HepG2 (cell line): ENCODE results near the gene THADA.

Experiments
- ARID5B ChIP-seq: IDR thresholded peaks from 2 replicates; pipeline ENCODE4 v1.4.0; 2020; ENCODE audit warnings: mild to moderate bottlenecking, missing genetic modification reagents
- ATF3 ChIP-seq: sonication (generic); formaldehyde crosslinking; IDR thresholded peaks from 2 replicates; pipeline ENCODE4 v1.4.0; 2020; ENCODE audit warnings: missing genetic modification reagents
- CHD2 ChIP-seq: IDR thresholded peaks from 2 replicates; pipeline ENCODE4 v1.6.1; 2011; ENCODE audit warnings: low read depth, low read length, improper control_type of control experiment
- GMEB2 ChIP-seq: IDR thresholded peaks from 2 replicates; pipeline ENCODE4 v1.6.1; 2016; ENCODE audit warnings: missing biosample characterization, missing genetic modification reagents, low read depth
- MXI1 ChIP-seq: IDR thresholded peaks from 3 replicates; pipeline ENCODE4 v1.6.1; 2012; ENCODE audit warnings: low read depth, low read length, inconsistent platforms, borderline replicate concordance
- PHB2 ChIP-seq: fragments of 450-650 bp; IDR thresholded peaks from 2 replicates; pipeline ENCODE4 v1.6.1; 2018; ENCODE audit not compliant: partially characterized antibody
- POLR2A ChIP-seq, 2 experiments: IDR thresholded peaks; 2 replicates each; pipeline ENCODE4 v1.6.1; 2011; ENCODE audit warnings: low read depth in 2 of 2, low read length in 2 of 2, mild to moderate bottlenecking in 1 of 2, moderate library complexity in 1 of 2; ENCODE audit not compliant: insufficient read depth in 1 of 2
- POLR2AphosphoS5 ChIP-seq: IDR thresholded peaks from 2 replicates; pipeline ENCODE4 v1.6.1; 2012; ENCODE audit warnings: low read depth, low read length
- ZNF800 ChIP-seq: sonication (generic); formaldehyde crosslinking; IDR thresholded peaks from 2 replicates; pipeline ENCODE4 v1.4.0; 2020; ENCODE audit warnings: missing genetic modification reagents

GRCh38 chr2:43254331-43254730 lies 341.5 kb downstream of the THADA start:
- TF ChIP-seq GMEB2 (CRISPR knock-in tag) (no peak), CHD2 (no peak), MXI1 (no peak), POLR2AphosphoS5 (no peak), POLR2A (IDR thresholded peaks at IDR 0.05; ENCODE audit: insufficient read depth in 1 of 2, low read depth in 2 of 2, low read length in 2 of 2) (no peak), ATF3 (CRISPR knock-in tag) (no peak), PHB2 (no peak), ZNF800 (CRISPR knock-in tag) (no peak), ARID5B (CRISPR knock-in tag) (no peak)
